OCI-LY3 (cell line): ENCODE data around the gene SMTN.

Experiments used
- H2AFZ ChIP-seq: fragments of 200-600, 300-600 bp; shearing (Covaris generic); 2 replicates; pipeline ENCODE4 v1.6.0; 2014; ENCODE audit warnings: antibody characterized with exemption, low read depth, low read length
- H3K27ac ChIP-seq: fragments of 200-600, 300-600 bp; sonication (generic); 2 replicates; pipeline ENCODE4 v1.5.1; 2014; ENCODE audit warnings: mild to moderate bottlenecking, low read length, moderate library complexity, mixed read lengths
- H3K27me3 ChIP-seq: fragments of 200-600, 300-600 bp; sonication (generic); 2 replicates; pipeline ENCODE4 v1.6.1; 2014; ENCODE audit warnings: low read depth, low read length, mixed read lengths
- H3K36me3 ChIP-seq: fragments of 200-600, 300-600 bp; sonication (generic); replicated peaks from 2 replicates; pipeline ENCODE3; 2014; ENCODE audit warnings: low read depth, low read length, mixed read lengths
- H3K4me1 ChIP-seq: fragments of 300-600, 200-600 bp; sonication (generic); 2 replicates; pipeline ENCODE4 v1.6.1; 2014; ENCODE audit warnings: low read length, mixed read lengths
- H3K4me2 ChIP-seq: fragments of 200-600, 300-600 bp; sonication (generic); 2 replicates; pipeline ENCODE4 v1.6.1; 2014; ENCODE audit warnings: low read length, mixed read lengths
- H3K4me3 ChIP-seq: fragments of 300-600, 200-600 bp; sonication (generic); 2 replicates; pipeline ENCODE4 v1.5.1; 2014; ENCODE audit warnings: antibody characterized with exemption, mild to moderate bottlenecking, low read length, moderate library complexity
- H3K79me2 ChIP-seq: fragments of 300-600, 200-600 bp; shearing (Covaris generic); 2 replicates; pipeline ENCODE4 v1.6.1; 2014; ENCODE audit warnings: mild to moderate bottlenecking, low read length, mixed read lengths
- H3K9ac ChIP-seq: fragments of 300-600, 200-600 bp; shearing (Covaris generic); 2 replicates; pipeline ENCODE4 v1.6.0; 2014; ENCODE audit warnings: mild to moderate bottlenecking, low read length, moderate library complexity
- H3K9me3 ChIP-seq: fragments of 200-600, 300-600 bp; shearing (Covaris generic); 2 replicates; pipeline ENCODE4 v1.6.1; 2014; ENCODE audit warnings: low read length, mixed read lengths; ENCODE audit not compliant: insufficient read depth
- H4K20me1 ChIP-seq: fragments of 200-600, 300-600 bp; sonication (generic); 2 replicates; pipeline ENCODE4 v1.6.1; 2016; ENCODE audit warnings: low read length, mixed read lengths; ENCODE audit not compliant: insufficient read depth
- EZH2phosphoT487 ChIP-seq: fragments of 200-600 bp; shearing (Covaris generic); IDR thresholded peaks from 2 replicates; pipeline ENCODE4 v1.6.1; 2018; ENCODE audit warnings: antibody characterized with exemption, mixed run types, low read depth
- TF ChIP-seq, protein P1 (sequence below): fragments of 200-600, 300-600 bp; sonication (generic); IDR thresholded peaks from 2 replicates; pipeline ENCODE4 v1.5.1; 2014; ENCODE audit warnings: antibody characterized with exemption, low read length, low read depth

The SMTN gene

DNA sequence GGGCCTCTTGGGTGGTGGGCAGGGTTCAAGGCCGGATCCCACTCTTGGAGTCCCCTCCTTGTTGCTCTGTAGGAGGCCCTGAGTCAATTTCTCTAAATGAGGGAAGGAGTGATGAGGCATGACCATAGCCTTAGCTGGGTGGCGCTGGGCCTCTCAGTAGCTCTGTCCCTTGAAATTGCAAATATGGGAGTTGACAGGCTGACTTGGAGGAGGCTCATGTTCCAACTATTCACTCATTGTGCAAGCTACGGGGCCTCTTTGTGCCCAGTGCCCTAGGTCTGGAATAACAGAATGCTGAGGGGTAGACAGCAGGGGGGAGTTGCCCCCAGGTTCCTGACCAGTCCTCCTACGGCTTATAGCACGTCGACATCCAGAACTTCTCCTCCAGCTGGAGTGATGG is 18.3 kb downstream of the SMTN start:
- Histone ChIP-seq H3K4me3 (no peak overlapping the region), H3K27ac (no peak overlapping the region)

DNA sequence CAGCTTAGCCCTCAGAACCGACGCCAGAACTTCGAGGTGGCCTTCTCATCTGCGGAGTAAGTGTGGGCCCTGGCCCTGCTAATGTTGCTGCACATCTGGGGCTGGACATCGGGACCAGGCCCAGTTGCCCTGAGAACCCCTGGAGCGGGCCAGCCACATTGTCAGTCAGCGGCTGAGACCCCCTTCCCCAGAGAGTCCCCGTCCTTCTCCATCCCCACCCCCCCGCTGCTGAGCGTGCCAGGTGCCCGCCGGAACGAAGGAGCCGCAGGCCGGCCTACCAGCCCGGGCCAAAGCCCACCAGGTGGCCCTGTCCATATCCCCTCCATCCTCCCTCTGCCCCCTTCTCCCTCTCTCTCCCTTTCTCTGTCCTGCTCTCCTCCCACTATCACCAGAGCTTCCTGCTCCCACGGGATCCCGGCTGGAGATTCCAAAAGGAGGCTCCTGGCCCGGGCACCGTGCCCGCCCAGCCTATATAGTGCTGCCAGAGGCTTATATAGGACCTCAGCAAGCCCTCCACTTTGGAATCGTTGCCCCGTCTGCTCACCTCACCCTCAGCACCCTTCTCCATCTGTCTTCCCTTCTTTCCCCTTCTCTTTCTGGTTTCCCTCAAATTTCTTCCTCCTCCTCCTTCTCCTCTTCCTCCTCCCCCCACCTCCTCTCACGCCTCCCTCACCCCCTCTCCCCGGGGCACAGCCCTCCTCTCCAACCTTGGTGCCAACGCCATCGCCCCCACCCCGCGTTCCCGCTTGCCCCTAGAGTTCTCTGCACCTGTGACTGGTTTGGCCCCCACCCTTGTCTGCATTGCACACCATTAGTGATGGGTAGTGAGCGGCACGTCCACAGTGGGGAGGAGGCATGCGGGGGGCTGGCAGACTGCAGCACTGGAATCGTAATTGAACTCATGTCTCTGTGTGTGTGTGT is 19.0 kb downstream of the SMTN start:
- Histone ChIP-seq H3K9me3 (no peaks in the 10 kb centered on the region), H3K27ac (no peak overlapping the region), H3K9ac (no peak overlapping the region), H3K36me3 (peaks cover 3% of the 10 kb centered on the region), H3K4me3 (no peak overlapping the region), H2AFZ (no peak overlapping the region), H3K79me2 (no peaks in the 10 kb centered on the region), H4K20me1 (no peaks in the 10 kb centered on the region), H3K4me1 (no peaks in the 10 kb centered on the region), H3K27me3 (no peaks in the 10 kb centered on the region), H3K4me2 (no peak overlapping the region)
- TF ChIP-seq, protein P1, sequence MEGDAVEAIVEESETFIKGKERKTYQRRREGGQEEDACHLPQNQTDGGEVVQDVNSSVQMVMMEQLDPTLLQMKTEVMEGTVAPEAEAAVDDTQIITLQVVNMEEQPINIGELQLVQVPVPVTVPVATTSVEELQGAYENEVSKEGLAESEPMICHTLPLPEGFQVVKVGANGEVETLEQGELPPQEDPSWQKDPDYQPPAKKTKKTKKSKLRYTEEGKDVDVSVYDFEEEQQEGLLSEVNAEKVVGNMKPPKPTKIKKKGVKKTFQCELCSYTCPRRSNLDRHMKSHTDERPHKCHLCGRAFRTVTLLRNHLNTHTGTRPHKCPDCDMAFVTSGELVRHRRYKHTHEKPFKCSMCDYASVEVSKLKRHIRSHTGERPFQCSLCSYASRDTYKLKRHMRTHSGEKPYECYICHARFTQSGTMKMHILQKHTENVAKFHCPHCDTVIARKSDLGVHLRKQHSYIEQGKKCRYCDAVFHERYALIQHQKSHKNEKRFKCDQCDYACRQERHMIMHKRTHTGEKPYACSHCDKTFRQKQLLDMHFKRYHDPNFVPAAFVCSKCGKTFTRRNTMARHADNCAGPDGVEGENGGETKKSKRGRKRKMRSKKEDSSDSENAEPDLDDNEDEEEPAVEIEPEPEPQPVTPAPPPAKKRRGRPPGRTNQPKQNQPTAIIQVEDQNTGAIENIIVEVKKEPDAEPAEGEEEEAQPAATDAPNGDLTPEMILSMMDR = no peak
- no peak for TF ChIP-seq EZH2phosphoT487

More for the DNA sequence above, 18.3 kb downstream of the SMTN start:
- Histone ChIP-seq H4K20me1 (no peaks in the 10 kb centered on the region), H3K9ac (no peak overlapping the region), H3K4me1 (no peaks in the 10 kb centered on the region), H3K79me2 (no peaks in the 10 kb centered on the region), H3K9me3 (no peaks in the 10 kb centered on the region), H2AFZ (no peak overlapping the region), H3K27me3 (no peaks in the 10 kb centered on the region), H3K4me2 (no peak overlapping the region), H3K36me3 (peaks cover 3% of the 10 kb centered on the region)
- no peak for TF ChIP-seq EZH2phosphoT487
- TF ChIP-seq, protein P1 = no peak

DNA sequence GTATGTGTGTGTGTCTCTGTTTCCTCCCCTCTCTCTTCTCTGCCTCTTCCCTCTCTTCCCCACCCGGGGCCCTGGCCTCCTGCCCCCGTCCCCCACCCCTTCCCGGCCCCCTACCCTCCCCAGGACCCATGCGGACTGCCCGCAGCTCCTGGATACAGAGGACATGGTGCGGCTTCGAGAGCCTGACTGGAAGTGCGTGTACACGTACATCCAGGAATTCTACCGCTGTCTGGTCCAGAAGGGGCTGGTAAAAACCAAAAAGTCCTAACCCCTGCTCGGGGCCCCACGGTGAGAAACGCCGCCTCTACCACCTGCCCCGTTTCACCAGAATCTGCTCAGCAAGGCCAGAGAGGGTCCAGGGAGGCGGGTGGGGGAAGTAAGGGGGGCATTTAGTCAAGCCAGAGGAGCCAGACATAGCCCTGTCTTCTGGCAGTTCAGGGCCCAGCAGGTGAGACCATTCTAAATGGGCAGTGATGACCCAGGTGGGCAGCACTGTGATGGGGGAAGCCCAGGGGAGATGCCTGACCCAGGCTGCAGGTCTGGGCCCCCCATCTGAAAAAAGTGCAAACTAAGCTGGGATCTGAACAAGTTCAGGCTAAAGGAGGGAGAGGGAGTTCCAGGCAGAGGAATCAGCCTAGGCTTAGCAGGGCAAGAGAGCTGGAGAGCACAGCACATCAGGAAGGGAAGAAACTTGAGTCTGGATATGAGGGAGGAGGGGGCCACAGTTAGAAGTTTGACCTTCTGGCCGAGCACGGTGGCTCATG is 19.8 kb downstream of the SMTN start:
- no peak overlapping the region for H2AFZ ChIP-seq
- H3K4me3 ChIP-seq = no peak overlapping the region
- H3K9me3 ChIP-seq = no peaks in the 10 kb centered on the region
- H3K9ac ChIP-seq = no peak overlapping the region
- no peaks in the 10 kb centered on the region for H3K27me3 ChIP-seq
- TF ChIP-seq, protein P1 = no peak
- no peak for TF ChIP-seq EZH2phosphoT487
- no peak overlapping the region for H3K4me2 ChIP-seq
- no peaks in the 10 kb centered on the region for H3K79me2 ChIP-seq
- no peaks in the 10 kb centered on the region for H3K4me1 ChIP-seq
- no peaks in the 10 kb centered on the region for H4K20me1 ChIP-seq
- peaks cover 3% of the 10 kb centered on the region for H3K36me3 ChIP-seq
- H3K27ac ChIP-seq = no peak overlapping the region

DNA sequence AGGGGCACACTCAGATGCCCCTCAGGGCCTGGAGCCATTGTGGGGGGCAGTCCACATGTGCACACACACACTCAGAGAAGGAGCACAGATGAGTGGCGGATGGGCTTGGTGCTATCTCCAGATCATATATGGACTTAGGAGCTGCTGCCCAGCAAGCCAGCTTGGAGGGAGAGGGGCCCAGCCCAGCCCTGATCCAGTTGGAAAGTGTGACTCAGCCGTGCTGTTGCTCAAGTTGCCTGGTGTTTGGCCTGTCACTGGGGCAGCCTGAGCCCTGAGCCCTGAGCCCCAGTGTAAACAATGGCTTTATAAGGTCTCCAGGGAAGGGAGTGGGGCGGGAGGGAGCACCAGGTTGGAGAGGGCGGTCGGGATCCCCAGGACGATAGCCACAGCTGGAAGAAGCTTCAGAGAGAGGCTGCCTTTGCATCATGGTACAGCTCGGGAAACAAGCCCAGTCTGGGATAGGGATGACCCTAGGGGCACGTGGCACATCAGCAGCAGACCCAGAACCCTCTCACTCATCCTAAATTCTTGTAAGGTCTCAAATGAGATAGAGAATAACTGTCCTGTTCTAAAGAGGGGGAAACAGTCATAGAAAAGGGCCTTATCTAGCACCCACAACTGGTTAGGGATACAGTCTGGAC is 21.4 kb downstream of the SMTN start:
- H2AFZ ChIP-seq = no peak overlapping the region
- no peaks in the 10 kb centered on the region for H3K27me3 ChIP-seq
- no peaks in the 10 kb centered on the region for H3K79me2 ChIP-seq
- peaks cover 3% of the 10 kb centered on the region for H3K36me3 ChIP-seq
- no peak overlapping the region for H3K9ac ChIP-seq
- no peak for TF ChIP-seq EZH2phosphoT487
- TF ChIP-seq, protein P1 = no peak
- H3K4me2 ChIP-seq = no peak overlapping the region
- H4K20me1 ChIP-seq = no peaks in the 10 kb centered on the region
- H3K4me3 ChIP-seq = no peak overlapping the region
- no peaks in the 10 kb centered on the region for H3K9me3 ChIP-seq
- H3K27ac ChIP-seq = no peak overlapping the region
- H3K4me1 ChIP-seq = no peaks in the 10 kb centered on the region
